ENCODE measurements around the gene TWF2.

Gene TWF2

GRCh38 chr3:52222319-52223221 is 16.4 kb downstream of the TWF2 start:
- DNase-seq (ENCODE audit: low read depth, low spot score), result no peak

DNA sequence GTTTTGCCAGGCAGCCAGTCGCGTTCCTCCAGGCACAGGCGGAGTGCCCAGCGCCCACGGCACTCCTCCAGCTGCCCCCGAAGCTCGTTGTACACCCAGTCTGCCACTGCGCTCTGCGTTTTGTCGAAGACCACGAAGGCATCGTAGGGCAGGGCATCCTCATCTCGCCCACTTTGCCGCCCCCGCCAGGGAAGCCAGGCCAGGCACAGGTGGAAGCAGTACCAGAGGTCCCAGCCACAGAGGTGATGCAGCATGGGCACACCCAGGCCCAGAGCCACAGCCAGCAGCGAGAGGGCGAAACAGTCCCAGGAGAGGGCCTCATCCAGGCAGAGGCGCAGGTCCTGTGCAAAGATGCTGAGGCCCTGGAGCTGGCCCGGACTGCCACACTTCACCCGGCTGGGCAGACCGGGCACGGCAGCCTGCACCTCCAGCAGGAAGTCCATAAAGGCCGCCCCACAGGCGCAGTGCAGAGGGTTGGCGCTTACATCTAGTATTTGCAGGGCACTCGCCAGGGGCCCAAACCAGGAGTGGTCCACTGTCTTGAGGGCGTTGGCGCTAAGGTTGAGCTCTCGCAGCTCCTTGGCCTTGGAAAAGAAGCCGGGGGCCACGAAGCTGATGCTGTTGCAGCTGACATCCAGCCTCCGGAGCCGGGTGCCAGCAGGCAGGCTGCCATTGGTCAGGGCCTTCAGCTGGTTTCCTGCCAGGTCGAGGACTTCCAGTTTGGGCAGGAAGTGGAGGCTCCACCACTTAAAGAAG is 17.2 kb downstream of the TWF2 start:
- DNase-seq (ENCODE audit: low read depth, low spot score), result no peak

DNA sequence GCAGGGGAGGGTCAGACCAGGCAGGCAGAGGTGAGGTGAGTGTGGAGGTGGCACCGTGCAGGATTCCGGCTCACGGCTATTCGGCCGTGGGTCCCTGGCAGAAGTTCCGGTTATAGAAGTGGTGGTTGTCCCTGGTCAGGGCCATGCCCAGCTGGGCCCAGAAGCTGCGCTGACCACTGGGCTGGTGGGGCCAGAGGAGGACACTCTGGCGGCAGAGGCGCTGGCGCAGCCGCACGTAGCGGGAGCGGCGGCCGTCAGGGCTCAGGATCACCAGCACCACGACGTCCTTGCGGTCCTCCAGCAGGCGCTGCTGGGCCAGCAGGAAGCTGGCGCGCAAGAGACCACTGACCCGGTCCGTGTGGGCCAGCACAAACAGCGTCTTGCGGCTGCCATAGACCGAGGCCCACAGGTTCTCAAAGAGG is 17.8 kb downstream of the TWF2 start:
- DNase-seq (ENCODE audit: low read depth, low spot score), result no peak

GRCh38 chr3:52220380-52221026 is 18.5 kb downstream of the TWF2 start:
- DNase-seq (ENCODE audit: low read depth, low spot score), result peak; percentile 43

- no peak for DNase-seq (ENCODE audit: low read depth, low spot score)
Observed at GRCh38 chr3:52218937-52219650, 19.9 kb downstream of the TWF2 start.

- no peak for DNase-seq (ENCODE audit: low read depth, low spot score)
Observed at GRCh38 chr3:52218454-52218853, 20.5 kb downstream of the TWF2 start.

- DNase-seq (ENCODE audit: low read depth, low spot score), result no peak
Observed at GRCh38 chr3:52218026-52218425, 20.9 kb downstream of the TWF2 start.

DNA sequence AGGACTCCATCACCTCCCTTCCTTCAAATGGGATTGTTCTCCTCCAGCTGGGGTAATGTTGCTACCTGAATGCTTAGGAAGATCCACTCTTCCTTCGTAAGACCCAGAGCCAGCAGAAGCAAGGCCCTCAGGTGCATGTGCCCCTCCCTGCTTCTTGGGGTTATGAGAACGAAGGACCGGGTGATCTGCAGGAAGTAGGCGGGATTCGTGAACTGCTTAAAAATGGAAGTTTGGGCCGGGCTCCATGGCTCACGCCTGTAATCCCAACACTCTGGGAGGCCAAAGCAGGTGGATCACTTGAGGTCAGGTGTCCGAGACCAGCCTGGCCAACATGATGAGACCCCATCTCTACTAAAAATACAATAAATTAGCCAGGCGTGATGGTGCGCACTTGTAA is 21.6 kb downstream of the TWF2 start:
- DNase-seq (ENCODE audit: low read depth, low spot score), result no peak

DNA sequence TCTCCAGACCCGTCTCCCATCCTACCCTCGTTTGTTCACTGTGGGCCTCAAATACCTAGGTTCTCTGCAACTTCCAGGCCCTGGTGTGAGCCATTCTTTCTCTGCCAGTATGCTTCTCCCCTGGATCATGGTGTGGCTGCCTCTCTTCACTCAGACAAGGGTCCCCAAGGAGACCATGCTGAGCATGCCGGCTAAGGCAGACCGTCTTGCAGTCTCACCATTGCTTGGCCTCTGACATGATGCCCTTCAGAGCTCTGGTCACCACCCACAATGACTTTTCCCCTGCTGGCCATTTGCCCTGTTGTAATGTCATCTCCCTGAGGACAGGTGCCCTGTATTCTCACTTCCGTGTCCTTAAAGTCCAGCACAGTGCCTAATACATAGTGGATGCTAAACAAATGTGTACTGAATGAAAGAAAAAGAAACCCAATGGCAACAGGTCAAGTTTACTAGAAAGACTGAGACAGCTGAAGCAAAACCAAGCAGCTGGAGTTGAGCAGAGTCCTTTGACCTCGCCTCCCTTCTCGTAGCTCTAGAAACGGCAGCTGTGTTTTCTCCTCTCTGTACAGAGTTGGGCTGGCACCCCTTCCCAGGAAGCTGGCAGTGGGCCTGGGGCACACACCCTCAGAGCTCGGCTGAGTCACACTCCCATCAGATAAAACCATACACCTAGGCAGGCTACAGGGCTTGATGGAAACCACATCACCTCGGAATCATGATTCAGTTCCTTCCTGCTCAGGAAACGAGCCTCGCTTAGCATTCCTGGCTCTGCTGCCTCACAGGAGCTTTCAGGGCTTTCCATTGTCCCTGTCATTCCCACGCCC is 22.2 kb downstream of the TWF2 start:
- no peak for DNase-seq (ENCODE audit: low read depth, low spot score)

DNA sequence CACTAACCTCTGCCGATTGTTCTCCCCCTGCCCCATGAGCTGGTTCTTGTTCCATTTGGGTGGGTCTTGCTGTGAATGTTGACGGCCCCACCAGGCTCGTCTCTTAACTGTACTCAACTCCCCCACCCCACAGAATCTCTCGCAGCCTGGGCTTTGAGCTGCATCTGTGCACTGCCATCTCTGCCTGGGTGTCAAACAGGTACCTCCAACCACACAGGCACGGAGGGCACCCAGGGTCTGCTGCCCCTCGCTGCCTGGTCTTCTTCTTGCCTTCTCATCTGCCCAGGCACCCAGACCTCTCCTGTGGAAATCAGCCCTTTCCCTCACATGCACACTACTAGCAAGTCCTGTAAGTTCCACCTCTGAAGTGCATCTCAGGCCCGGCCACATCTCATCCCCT is 23.6 kb downstream of the TWF2 start:
- no peak for DNase-seq (ENCODE audit: low read depth, low spot score)

GRCh38 chr3:52213901-52214300 is 25.1 kb downstream of the TWF2 start:
- no peak for DNase-seq (ENCODE audit: low read depth, low spot score)

- DNase-seq (ENCODE audit: low read depth, low spot score), result no peak
Observed at GRCh38 chr3:52213005-52213404, 26.0 kb downstream of the TWF2 start.

DNA sequence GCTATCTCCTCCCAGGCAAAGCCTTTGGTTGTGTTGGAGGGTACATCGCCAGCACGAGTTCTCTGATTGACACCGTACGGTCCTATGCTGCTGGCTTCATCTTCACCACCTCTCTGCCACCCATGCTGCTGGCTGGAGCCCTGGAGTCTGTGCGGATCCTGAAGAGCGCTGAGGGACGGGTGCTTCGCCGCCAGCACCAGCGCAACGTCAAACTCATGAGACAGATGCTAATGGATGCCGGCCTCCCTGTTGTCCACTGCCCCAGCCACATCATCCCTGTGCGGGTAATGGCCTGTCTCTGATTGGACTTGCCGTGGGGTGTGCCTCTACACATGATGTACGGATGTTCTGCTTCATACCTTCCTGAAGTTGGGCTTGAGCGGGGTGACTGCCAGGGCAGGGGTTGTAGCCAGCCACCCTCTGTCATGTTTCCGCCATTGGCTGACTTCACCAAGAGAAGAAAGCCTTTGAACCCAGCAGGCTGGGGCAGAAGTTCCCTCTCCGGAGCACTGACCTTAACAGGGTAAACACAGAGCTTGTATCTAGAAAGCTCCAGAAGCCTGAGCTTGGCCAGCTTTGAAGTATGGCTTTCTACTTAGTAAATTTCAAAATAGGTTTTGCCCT is 27.6 kb downstream of the TWF2 start:
- no peak for DNase-seq (ENCODE audit: low read depth, low spot score)

- no peak for DNase-seq (ENCODE audit: low read depth, low spot score)
Observed at GRCh38 chr3:52210550-52211046, 28.4 kb downstream of the TWF2 start.

DNA sequence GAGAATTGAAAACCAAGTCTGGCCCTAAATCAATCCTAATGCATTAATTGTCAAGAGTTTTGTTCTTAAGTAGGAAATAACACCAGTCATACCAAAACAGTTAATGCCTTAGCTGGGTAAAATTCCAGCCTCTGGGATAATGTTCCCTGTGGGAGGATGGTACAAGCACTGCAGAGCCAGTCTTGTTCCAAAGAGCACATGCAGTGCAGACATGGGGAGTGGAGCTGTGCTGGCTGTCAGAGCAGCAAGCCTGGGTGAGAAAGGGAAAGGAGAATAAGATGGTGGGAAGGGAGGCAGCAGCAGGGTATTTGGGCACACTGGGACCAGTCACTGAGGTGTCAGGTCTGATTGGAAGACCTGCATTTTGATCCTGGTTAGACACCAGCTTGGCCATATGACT is 28.9 kb downstream of the TWF2 start:
- DNase-seq (ENCODE audit: low read depth, low spot score), result no peak

GRCh38 chr3:52208556-52208955 is 30.4 kb downstream of the TWF2 start:
- DNase-seq (ENCODE audit: low read depth, low spot score), result no peak

GRCh38 chr3:52205727-52206372 is 33.1 kb downstream of the TWF2 start:
- no peak for DNase-seq (ENCODE audit: low read depth, low spot score)

GRCh38 chr3:52204337-52205073 is 34.5 kb downstream of the TWF2 start:
- DNase-seq (ENCODE audit: low read depth, low spot score), result no peak

DNA sequence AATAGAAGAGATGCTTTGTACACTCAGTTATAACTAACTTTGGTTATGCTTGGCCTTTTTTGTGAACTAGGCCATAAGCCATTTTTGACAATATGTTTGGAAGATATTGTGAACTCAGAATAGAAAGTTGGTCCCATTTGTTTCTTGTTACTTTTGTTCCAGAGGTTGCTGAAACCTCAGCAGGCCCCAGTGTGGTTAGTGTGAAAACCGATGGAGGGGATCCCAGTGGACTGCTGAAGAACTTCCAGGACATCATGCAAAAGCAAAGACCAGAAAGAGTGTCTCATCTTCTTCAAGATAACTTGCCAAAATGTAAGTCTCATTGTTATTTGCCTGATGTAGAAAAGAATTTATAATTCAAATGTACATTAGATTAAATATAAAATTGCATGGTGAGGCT is 35.3 kb downstream of the TWF2 start:
- DNase-seq (ENCODE audit: low read depth, low spot score), result no peak

Measured in smooth muscle cell of the brain vasculature (primary cell).